GM19099 (cell line): ENCODE results near the gene SLC27A5.
A peak's percentile ranks its signal among the peaks of the same experiment; 100 is the strongest.

ENCODE experiments used
- POLR2A ChIP-seq: IDR thresholded peaks from 3 replicates; pipeline ENCODE4 v1.6.1; 2011; ENCODE audit warnings: low read depth; ENCODE audit not compliant: insufficient read length; ENCODE audit errors: extremely low read depth

Gene SLC27A5

DNA sequence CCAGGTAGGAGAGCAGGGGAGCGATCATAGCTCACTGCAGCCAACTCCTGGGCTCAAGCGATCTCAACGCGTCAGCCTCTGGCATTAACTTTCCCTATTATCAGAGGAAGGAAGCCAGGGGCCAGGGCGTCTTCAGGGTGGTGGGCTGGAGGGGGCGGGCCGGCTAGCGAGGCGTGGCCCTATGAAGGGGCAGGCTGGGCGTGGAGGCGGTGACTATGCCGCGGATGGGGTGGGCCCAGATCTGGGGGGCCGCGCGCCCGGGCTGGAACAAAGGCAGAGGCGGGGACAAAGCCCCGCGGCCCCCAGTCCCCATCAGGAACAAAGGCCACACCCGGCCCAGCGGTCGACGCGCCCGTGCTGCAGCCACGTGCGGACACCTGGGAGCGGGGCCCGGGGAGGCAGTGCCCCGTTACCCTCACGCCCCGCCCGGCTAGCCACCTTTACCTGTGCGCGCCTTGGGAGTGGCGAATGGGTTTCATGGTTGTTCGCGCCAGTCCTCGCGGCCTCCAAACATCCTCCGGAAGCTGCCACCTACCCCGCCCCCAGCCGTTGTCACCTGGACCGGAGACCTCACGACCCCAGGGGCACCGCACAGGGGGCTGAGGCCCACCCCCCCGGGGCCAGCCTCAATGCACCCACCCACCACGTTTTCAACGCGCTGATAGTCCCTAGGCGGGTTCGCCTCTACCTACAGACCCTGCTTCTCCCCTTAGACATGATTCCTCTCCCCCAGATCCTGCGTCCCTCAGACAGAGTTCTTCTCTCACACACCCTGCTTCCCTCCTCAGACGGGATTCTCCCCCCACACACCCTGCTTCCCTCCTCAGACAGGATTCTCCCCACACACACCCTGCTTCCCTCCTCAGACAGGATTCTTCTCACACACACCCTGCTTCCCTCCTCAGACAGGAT, 26.7 kb upstream of the SLC27A5 start:
- TF ChIP-seq POLR2A, result no peak

DNA sequence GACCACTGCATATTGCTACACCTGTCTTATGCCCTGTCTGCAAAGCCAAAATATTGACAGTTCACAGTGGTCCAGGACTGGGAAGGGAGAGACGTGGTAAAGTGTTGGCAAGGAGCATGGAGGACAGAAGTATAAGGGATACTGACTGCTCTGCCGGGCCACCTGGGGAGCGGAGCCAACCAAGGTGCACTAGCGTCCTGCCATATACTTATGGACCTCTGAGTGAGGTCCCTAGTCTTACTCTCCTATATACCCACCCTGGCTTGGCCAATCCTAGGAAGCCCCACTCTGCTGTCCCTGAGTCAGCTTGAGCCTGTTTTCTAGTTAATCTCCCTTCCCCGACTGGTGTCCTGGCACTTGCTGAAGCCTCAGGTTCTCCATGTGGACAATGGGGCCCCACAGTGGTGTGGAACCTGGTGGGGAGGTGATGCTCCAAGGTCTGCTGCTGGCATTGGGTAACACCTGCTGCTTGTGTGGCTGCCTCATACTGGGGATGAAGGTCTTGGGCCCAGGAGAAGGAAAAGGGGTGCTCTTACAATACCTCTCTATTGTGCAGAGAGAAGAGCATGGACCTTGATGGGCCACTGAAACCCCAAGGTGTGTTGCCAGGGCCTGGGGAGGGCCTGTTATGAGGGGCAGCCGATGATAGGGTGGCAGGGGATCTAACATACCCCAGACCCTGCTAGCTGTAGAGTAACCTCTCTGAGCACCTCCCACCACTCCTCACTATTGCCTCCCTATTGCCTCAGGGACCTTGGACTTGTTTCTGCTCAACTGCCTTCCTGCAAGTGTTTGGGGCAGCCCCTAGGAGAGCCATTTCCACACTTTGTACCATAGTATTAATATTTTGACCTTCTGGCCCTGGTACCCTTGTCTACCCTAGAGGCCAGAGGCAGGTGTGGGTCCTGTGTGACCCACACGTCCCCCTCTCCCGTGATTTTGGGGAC, 25.3 kb upstream of the SLC27A5 start:
- no peak for TF ChIP-seq POLR2A

- no peak for TF ChIP-seq POLR2A
Observed at GRCh38 chr19:58535857-58536256, 24.1 kb upstream of the SLC27A5 start.

GRCh38 chr19:58531034-58531840, 19.4 kb upstream of the SLC27A5 start:
- no peak for TF ChIP-seq POLR2A

DNA sequence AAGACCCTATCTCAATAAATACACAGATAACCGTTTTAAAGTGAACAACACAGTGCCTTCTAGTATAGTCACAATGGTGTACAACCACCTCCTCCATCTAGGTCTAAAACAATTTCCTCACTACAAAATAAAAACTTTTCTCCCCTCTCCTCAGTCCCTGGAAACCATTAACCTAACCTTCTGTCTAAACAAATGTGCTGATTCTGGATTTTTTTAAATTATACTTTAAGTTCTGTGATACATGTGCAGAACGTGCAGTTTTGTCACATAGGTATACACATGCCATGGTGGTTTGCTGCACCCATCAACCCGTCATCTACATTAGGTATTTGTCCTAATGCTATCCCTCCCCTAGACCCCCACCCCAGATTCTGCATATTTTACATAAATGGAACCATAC, 17.6 kb upstream of the SLC27A5 start:
- no peak for TF ChIP-seq POLR2A

DNA sequence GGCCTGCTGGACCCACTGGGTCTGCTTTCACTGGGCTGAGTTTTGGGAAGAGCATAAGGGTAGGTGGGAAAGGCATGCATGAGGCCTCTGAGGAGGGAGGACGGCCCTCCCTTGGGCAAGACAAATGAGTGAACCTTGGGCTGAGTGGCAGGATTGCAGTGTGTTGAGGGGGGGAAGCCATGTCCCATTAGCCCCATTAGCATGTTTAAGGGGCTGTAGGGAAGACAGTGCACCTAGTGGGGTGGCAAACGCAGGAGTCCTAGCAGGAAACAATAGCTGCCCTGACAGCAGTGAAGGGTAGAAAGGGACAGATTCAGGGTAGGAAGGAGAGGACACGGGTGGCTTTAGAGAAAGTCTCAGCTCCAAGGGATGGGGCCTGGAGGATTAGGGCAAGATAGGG, 10.9 kb upstream of the SLC27A5 start:
- TF ChIP-seq POLR2A, result no peak

DNA sequence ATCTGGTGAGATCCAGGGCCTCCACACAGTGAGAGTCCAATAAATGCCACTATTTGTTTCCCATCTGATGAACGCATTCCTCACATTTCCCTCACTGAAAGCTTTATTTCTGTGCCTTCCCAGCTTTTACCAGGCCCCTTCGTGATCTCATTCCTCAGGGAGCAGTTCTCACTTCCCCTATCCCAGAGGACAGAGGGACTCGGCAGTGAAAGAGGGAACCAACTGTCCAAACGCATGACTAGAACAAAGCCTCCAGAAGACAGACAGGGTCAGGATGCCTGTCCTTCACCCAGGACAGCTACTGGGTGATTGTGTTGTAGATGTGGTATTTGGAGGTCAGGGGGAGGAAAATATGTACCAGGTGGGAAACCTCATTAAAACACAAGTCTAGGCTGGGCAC, 9.9 kb upstream of the SLC27A5 start:
- TF ChIP-seq POLR2A, result no peak

DNA sequence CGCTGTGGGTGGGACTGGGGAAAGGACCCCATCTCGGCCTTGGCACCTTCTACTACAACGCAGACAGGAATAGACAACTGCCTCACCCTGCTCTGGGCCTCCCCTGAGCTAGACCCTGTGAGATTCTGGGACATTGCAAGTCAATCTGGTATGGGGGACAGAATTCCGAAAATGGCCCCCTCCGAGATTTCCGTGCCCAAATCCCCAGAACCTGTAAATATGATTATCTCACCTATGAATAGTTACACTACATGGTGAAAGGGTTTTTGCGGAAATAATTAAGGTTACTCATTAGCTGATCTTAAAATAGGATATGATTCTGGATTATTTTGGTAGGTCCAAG, 8.4 kb upstream of the SLC27A5 start:
- TF ChIP-seq POLR2A, result no peak

DNA sequence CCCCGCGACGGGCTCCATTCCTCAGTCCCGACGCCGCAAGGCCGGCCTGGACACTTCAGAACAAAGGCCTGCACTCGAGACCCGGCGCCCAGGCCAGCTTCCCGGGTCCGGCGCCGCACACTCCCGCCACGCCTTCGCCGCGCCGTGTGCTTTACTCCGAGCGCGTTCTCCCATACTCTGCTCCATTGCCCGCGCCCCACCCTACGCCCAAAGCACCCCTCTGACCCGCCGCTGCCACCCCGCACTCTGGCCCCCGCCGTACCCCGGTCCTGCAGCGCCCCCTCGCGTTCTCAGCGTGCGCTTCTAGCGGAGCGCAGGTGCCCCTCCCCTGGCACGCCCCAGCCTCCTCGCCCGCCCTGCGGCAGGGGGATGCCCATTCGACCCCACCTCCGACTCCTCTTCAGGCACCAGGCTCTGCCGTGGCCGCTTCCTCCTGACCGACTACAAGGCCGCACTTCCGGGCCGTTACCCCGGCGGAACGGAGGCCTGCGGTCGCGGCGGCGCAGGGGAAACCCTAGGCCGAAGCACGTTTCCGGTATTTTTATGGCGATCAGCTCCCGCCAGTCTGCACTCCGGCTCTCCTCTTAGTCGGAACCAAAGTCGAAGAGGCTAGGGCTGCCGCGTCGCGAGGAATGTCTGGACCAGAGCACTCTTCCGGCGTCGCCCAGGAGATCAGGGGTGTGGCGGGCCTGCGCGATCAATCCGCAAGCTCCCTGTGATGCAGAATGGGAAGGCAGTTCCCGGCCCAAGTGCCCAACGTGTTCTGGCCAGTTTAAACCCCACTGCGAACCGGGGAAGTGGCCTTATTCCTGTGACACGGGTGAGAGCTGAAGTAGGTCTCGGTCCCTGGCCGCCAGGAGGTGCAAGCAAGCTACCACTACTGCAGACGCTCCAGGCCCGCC, 7.8 kb upstream of the SLC27A5 start, which contains the start of gene ZBTB45:
TSS of gene ZBTB45 (minus strand) at position 456 of the 902 bp plus-strand sequence. CDS start 2,137 bp downstream, outside the sequence.
- peak; percentile 83 for TF ChIP-seq POLR2A

DNA sequence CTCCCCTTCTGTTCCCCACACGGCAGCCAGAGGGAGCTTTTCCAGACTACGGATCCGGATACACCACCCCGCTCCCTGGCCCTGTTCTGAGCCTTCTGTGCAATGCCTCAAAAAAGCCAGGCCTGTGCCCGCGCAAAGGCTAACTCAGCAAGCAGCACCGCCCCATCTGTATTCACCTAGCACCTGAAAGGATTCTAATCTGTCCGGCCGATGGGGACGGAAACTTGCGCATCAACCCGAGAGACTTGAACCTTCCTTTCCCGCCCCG, 7.2 kb upstream of the SLC27A5 start:
- no peak for TF ChIP-seq POLR2A

DNA sequence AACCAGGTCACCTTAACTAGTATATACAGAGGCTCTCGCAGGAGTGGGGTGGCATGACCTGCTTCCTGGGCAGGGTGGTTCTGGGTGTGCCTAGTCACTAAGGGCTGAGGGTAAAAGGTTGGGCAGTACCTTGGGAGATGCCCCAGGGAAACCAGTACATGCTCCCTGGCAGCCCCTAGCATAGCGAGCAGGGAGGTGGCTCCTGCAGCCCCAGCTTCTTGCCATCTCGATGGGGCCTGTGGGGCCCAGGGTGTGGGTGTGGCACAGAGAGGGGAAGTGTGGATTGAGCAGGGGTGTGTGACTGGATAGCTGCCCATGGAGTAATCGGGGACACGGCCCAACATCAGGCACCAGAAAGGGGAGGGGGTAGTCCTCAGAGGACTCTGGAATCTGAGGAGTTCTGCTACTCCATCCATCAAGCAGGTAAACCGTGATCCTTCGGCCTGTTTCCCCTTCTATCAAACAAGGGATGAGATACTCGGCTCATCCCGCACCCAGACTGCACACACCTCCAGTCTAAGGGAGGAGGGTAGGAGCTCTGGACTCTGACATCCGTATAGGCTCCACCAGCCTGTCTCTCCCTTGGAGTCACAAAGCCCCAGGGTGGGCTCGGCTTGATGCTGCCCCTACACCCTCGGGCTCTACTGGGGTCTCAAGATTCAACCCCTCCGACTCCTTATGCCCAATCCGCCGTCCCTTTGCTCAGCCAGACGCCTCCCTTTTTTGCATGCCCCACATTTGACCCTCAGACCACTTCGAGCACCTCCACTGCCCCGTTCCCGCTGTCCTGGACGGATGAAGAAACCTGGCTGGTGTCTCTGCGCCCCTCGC, 6.7 kb upstream of the SLC27A5 start:
- no peak for TF ChIP-seq POLR2A

DNA sequence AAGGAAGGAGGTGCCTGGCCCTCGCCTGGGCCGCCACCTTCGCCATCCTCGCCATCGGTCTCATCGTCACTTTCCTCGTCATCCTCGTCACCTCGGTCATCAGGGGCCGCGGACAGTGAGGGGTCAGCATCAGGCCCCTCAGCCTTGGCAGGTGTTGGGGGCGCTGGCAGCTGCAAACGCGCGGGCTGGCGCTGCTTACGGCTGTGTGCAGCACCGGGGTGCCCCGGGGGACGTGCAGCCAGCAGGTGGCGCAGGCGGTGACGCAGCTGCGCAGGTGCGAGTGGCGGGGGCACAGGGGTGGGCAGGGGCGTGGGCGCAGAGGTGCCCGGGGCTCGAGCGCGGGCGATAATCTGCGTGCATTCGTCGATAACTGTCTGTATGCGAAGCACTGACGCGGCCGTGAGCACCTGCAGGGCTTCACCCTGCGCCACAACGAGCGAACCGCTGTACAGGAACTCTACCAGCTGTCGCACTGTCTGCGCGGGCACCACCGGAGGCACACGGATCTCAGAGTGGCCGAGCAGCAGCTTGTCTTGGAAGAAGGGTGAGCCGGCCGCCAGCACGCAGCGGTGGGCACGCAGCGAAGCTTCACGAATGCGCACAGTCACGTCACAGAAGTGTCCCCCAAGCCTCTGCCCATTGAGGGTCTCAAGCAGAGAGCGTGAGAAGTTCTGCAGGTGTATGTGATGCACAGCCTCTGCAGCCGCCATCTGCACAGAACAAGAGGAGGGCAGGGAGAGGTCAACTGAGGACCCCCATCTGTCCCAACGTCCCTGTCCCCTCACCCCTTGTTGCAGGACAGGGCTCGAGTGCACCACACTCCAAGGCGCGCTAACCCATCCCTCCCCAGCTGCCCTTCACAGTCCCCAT, 5.4 kb upstream of the SLC27A5 start:
- no peak for TF ChIP-seq POLR2A
